GM12878 (cell line): Measurements from ENCODE around the gene ORC4. TPM values are rescaled to one million over a fixed set of nuclear protein-coding genes. Genes with fewer than 3 reads are reported as not detected.
A peak's percentile ranks its signal among the peaks of the same experiment; 100 is the strongest.

Experiments used
- ATAC-seq: fragments of 200-7000 bp; cut with Tn5 transposase; 3 replicates; pipeline ENCODE4 v1.9.1; 2020; ENCODE audit warnings: mild to moderate bottlenecking, moderate library complexity
- BruUV-seq: library from RNA; stranded (reverse); fragments of 400-500 nt; replicated peaks from 2 replicates; lab custom pipeline; 2021; lab: Mats Ljungman, UMichigan
- CTCF ChIA-PET: fragments of 300-600 bp; sonication (Branson Sonifier 250); formaldehyde crosslinking; extraction: SDS; loops from one replicate; lab custom pipeline; 2021; ENCODE audit warnings: inconsistent platforms; lab: Yijun Ruan, JAX
- POLR2A ChIA-PET: fragments of 350-600 bp; formaldehyde crosslinking; extraction: SDS; loops from one replicate; lab custom pipeline; 2021; ENCODE audit warnings: inconsistent platforms; lab: Charles Lee
- RAD21 ChIA-PET: fragments of 300-600 bp; sonication (Branson Sonifier 250); formaldehyde crosslinking; loops from one replicate; lab custom pipeline; 2023; ENCODE audit warnings: antibody characterized with exemption; ENCODE audit not compliant: unreplicated experiment; lab: Charles Lee
- SMC1A ChIA-PET: fragments of 300-600 bp; sonication (Branson Sonifier 250); formaldehyde crosslinking; loops from one replicate; lab custom pipeline; 2023; ENCODE audit not compliant: unreplicated experiment, uncharacterized antibody; lab: Charles Lee
- DNase-seq: peaks from one replicate; pipeline ENCODE4 v3.0.0-alpha.2; 2011; ENCODE audit warnings: low read depth, low spot score
- FAIRE-seq: peaks from 3 replicates; lab custom pipeline; 2011; peaks lifted over from hg19 to GRCh38; lab: Jason Lieb, UNC
- H2AFZ ChIP-seq: 2 replicates; pipeline ENCODE4 v1.6.0; 2011; ENCODE audit warnings: low read depth, low read length, control low read depth; ENCODE audit not compliant: control insufficient read depth
- H3K27ac ChIP-seq: 2 replicates; pipeline ENCODE4 v1.5.1; 2011; ENCODE audit warnings: control low read depth; ENCODE audit not compliant: control insufficient read depth, insufficient read depth
- H3K27me3 ChIP-seq, 2 experiments: replicated peaks in 1 of 2; 2 replicates each; pipeline versions ENCODE4 v1.6.0 to v1.6.1; 2011; ENCODE audit warnings: low read length in 1 of 2; ENCODE audit not compliant: control insufficient read depth in 2 of 2, insufficient read depth in 2 of 2
- H3K36me3 ChIP-seq, 2 experiments: 2 replicates each; pipeline ENCODE4 v1.5.1; 2011; ENCODE audit warnings: low read length in 1 of 2; ENCODE audit not compliant: control insufficient read depth in 2 of 2, insufficient read depth in 2 of 2
- H3K4me1 ChIP-seq: 2 replicates; pipeline ENCODE4 v1.6.1; 2011; ENCODE audit warnings: mild to moderate bottlenecking, low read length, moderate library complexity, mixed read lengths; ENCODE audit not compliant: control insufficient read depth, insufficient read depth
- H3K4me2 ChIP-seq: 2 replicates; pipeline ENCODE4 v1.6.0; 2011; ENCODE audit warnings: control low read depth; ENCODE audit not compliant: control insufficient read depth, insufficient read depth
- H3K4me3 ChIP-seq: fragments of 200-600 bp; sonication (generic); 2 replicates; pipeline ENCODE4 v1.5.1; 2016
- H3K79me2 ChIP-seq: 2 replicates; pipeline ENCODE4 v1.6.0; 2011; ENCODE audit warnings: low read length; ENCODE audit not compliant: control insufficient read depth, insufficient read depth
- H3K9ac ChIP-seq: 2 replicates; pipeline ENCODE4 v1.8.0; 2011; ENCODE audit warnings: low read length, control low read depth, mixed read lengths; ENCODE audit not compliant: control insufficient read depth, insufficient read depth
- H3K9me3 ChIP-seq: replicated peaks from 3 replicates; pipeline ENCODE4 v1.5.1; 2011; ENCODE audit warnings: mild to moderate bottlenecking, low read length; ENCODE audit not compliant: control insufficient read depth, insufficient read depth
- H4K20me1 ChIP-seq: 2 replicates; pipeline ENCODE4 v1.6.0; 2011; ENCODE audit not compliant: control insufficient read depth, insufficient read depth
- BRCA1 ChIP-seq: IDR thresholded peaks from 2 replicates; pipeline ENCODE4 v1.6.1; 2011; ENCODE audit warnings: low read depth, low read length, improper control_type of control experiment
- CBX5 ChIP-seq: sonication (generic); IDR thresholded peaks from 2 replicates; pipeline ENCODE4 v1.6.1; 2016; ENCODE audit warnings: low read depth, moderate library complexity, mild to moderate bottlenecking, inconsistent platforms
- HCFC1 ChIP-seq: fragments of 150-350 bp; IDR thresholded peaks from 2 replicates; pipeline ENCODE4 v1.6.1; 2014; ENCODE audit warnings: low read length
- POLR2AphosphoS5 ChIP-seq: IDR thresholded peaks from 2 replicates; pipeline ENCODE4 v1.6.1; 2011; ENCODE audit warnings: mild to moderate bottlenecking, low read length, inconsistent platforms
- RUNX3 ChIP-seq: IDR thresholded peaks from 2 replicates; pipeline ENCODE4 v1.6.1; 2012; ENCODE audit warnings: low read length, inconsistent platforms
- SPI1 ChIP-seq: IDR thresholded peaks from 2 replicates; pipeline ENCODE4 v1.6.1; 2011; ENCODE audit warnings: low read depth, mild to moderate bottlenecking, low read length, moderate library complexity, borderline replicate concordance; ENCODE audit not compliant: insufficient read depth
- TCF7 ChIP-seq: IDR thresholded peaks from 2 replicates; pipeline ENCODE4 v1.6.1; 2014; ENCODE audit warnings: antibody characterized with exemption, borderline replicate concordance
- ZNF217 ChIP-seq: fragments of 450-650 bp; IDR thresholded peaks from 2 replicates; pipeline ENCODE4 v1.6.1; 2017; ENCODE audit warnings: antibody characterized with exemption, mild to moderate bottlenecking
- WGBS: methylation state at CpG from one replicate; pipeline ENCODE4 v1.1.6; 2016; ENCODE audit warnings: low lambda C conversion rate; ENCODE audit not compliant: insufficient replicate concordance, insufficient coverage; ENCODE audit errors: missing lambda C conversion rate; 5-methylcytosine and 5-hydroxymethylcytosine counted together
- in situ Hi-C: fragments of 300-500 bp; cut with MboI; formaldehyde crosslinking; loops from 9 replicates; pipeline ENCODE4 v1.14.3; 2018; ENCODE audit warnings: mixed read lengths
- intact Hi-C: fragments of 100-400 bp; cut with micrococcal nuclease; formaldehyde crosslinking; loops from one replicate; pipeline ENCODE4 v1.14.2; 2022; ENCODE audit not compliant: unreplicated experiment
- polyA plus RNA-seq, 11 experiments: library from polyadenylated mRNA; depleted of rRNA in 4 of 11; unstranded in 6 of 11; stranded (reverse) in 5 of 11; fragments of >200 nt; fragmentation: Nextera tagmentation in 4 of 11; fragmentation: Illumina TruSeq in 1 of 11; extraction: Ambion mirVana in 4 of 11; extraction: Trizol in 1 of 11; gene quantifications; 1 replicate in 1 of 11; 2 replicates in 10 of 11; pipeline versions ENCODE4 v1.2.1 to v1.2.3, GENCODE V29; 2011 to 2016; ENCODE audit warnings: inconsistent platforms in 2 of 11, missing spikeins in 2 of 11, low read depth in 1 of 11
- total RNA-seq, 4 experiments: library from RNA; depleted of rRNA in 3 of 4; stranded (reverse); fragments of >200 nt in 3 of 4; fragmentation: Illumina TruSeq in 1 of 4; extraction: Trizol in 1 of 4; gene quantifications; 2 replicates each; pipeline versions ENCODE4 v1.2.1 to v1.2.3, GENCODE V29; 2013 to 2021
- TF ChIP-seq, protein P1 (sequence below): fragments of 450-650 bp; conservative IDR thresholded peaks from 2 replicates; pipeline ENCODE4 v1.6.1; 2017; ENCODE audit warnings: mild to moderate bottlenecking, moderate library complexity
- TF ChIP-seq, protein P2 (sequence below): fragments of 450-650 bp; IDR thresholded peaks from 2 replicates; pipeline ENCODE4 v1.6.1; 2017; ENCODE audit warnings: mild to moderate bottlenecking, moderate library complexity

The ORC4 gene
- total and polyA plus RNA-seq, 10 of the 15 experiments (the other 5 are each of a cell fraction or from before 2014, with no cell fraction given), result 25.7 to 71.3 (median 52.1) TPM

DNA sequence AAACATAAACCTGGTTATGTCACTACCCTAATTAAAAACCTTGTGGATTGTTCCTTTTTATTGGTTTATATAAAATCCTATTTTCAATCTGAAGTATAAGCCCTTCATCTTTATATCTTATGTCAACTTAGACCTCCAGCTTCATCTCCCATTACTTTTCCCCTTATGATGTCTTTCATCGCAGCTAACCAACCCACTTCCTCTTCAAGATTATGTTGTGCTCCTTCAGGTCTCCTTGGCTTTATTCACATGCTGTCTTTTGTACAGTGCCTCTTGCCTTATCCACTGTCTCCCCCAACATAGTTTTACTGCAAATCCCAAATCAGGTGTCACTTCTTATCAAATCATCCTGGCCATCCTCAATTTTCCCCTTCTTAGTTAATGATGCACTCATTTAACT, 26.3 kb upstream of the ORC4 start:
- no TSS peak for BruUV-seq
- peaks cover 18% of the 10 kb centered on the region for H3K79me2 ChIP-seq
- in situ Hi-C loops, result no loop called here
- TF ChIP-seq, protein P1, sequence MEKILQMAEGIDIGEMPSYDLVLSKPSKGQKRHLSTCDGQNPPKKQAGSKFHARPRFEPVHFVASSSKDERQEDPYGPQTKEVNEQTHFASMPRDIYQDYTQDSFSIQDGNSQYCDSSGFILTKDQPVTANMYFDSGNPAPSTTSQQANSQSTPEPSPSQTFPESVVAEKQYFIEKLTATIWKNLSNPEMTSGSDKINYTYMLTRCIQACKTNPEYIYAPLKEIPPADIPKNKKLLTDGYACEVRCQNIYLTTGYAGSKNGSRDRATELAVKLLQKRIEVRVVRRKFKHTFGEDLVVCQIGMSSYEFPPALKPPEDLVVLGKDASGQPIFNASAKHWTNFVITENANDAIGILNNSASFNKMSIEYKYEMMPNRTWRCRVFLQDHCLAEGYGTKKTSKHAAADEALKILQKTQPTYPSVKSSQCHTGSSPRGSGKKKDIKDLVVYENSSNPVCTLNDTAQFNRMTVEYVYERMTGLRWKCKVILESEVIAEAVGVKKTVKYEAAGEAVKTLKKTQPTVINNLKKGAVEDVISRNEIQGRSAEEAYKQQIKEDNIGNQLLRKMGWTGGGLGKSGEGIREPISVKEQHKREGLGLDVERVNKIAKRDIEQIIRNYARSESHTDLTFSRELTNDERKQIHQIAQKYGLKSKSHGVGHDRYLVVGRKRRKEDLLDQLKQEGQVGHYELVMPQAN, result no peak
- TF ChIP-seq HCFC1 (no peak), TCF7 (no peak), CBX5 (0 out of 2 replicates have a peak, but pooled peaks have one; percentile 4), SPI1 (peak; percentile 80; the same call in 1 of the 2 replicates), ZNF217 (no peak), POLR2AphosphoS5 (no peak), RUNX3 (peak; percentile 39; the same call in 1 of the 2 replicates), BRCA1 (no peak)
- TF ChIP-seq, protein P2, sequence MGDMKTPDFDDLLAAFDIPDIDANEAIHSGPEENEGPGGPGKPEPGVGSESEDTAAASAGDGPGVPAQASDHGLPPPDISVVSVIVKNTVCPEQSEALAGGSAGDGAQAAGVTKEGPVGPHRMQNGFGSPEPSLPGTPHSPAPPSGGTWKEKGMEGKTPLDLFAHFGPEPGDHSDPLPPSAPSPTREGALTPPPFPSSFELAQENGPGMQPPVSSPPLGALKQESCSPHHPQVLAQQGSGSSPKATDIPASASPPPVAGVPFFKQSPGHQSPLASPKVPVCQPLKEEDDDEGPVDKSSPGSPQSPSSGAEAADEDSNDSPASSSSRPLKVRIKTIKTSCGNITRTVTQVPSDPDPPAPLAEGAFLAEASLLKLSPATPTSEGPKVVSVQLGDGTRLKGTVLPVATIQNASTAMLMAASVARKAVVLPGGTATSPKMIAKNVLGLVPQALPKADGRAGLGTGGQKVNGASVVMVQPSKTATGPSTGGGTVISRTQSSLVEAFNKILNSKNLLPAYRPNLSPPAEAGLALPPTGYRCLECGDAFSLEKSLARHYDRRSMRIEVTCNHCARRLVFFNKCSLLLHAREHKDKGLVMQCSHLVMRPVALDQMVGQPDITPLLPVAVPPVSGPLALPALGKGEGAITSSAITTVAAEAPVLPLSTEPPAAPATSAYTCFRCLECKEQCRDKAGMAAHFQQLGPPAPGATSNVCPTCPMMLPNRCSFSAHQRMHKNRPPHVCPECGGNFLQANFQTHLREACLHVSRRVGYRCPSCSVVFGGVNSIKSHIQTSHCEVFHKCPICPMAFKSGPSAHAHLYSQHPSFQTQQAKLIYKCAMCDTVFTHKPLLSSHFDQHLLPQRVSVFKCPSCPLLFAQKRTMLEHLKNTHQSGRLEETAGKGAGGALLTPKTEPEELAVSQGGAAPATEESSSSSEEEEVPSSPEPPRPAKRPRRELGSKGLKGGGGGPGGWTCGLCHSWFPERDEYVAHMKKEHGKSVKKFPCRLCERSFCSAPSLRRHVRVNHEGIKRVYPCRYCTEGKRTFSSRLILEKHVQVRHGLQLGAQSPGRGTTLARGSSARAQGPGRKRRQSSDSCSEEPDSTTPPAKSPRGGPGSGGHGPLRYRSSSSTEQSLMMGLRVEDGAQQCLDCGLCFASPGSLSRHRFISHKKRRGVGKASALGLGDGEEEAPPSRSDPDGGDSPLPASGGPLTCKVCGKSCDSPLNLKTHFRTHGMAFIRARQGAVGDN, result peak; percentile 38; the same call in 1 of the 2 replicates
- TF ChIP-seq, all 136 proteins: peak for 4
- Histone ChIP-seq H3K9ac (no peak overlapping the region), H3K27ac (peak overlapping the region; percentile 67; the same call in 1 of the 2 replicates), H3K4me3 (no peak overlapping the region), H3K9me3 (no peaks in the 10 kb centered on the region; the same call in 2 of the 3 replicates), H2AFZ (no peak overlapping the region; the same call in 1 of the 2 replicates), H3K36me3 (no peaks in the 10 kb centered on the region), H4K20me1 (no peaks in the 10 kb centered on the region), H3K4me2 (no peak overlapping the region), H3K27me3 (no peaks in the 10 kb centered on the region), H3K4me1 (peaks cover 36% of the 10 kb centered on the region)
- ChIA-PET CTCF (interaction anchor here (1.1 to 1.2 kb wide), 2 partner anchors 9 to 24 kb away, joined by 3 read pairs; no protein-coding TSS in a partner anchor), RAD21 (interaction anchor here (2.1 kb wide), 2 partner anchors 18 to 24 kb away, joined by 9 to 29 read pairs; partner anchors contain the start of genes MBD5 and ORC4), SMC1A (interaction anchor here (0.6 to 2.6 kb wide), 10 partner anchors 11 to 57 kb away, joined by 3 to 12 read pairs (median 5); partner anchors contain the start of genes MBD5 and ORC4), POLR2A (interaction anchor here (2.3 kb wide), 1 partner anchor 25 kb away, joined by 24 read pairs; the partner anchor contains the start of genes MBD5 and ORC4)
- intact Hi-C loops, result no loop called here
- ATAC-seq, result no peak
- no peak for FAIRE-seq
- no peak for DNase-seq
- 13% methylated on average over 1 of the region's 1 CpG for WGBS
